CD14-positive monocyte (primary cell): Measurements from ENCODE around the gene GTF2F2. TPM values are rescaled to one million over a fixed set of nuclear protein-coding genes. Genes with fewer than 3 reads are reported as not detected.

ENCODE experiments used
- DNase-seq, 3 donors: peaks; one replicate each; pipeline ENCODE4 v3.0.0-alpha.2; 2011 to 2022
- H2AFZ ChIP-seq: 2 replicates; pipeline ENCODE4 v1.6.0; 2012; ENCODE audit warnings: mild to moderate bottlenecking, low read depth, low read length, inconsistent platforms; ENCODE audit not compliant: insufficient read depth, poor library complexity, severe bottlenecking
- H3K27ac ChIP-seq, 2 donors: 1 replicate in 1 of 2; 2 replicates in 1 of 2; pipeline ENCODE4 v1.5.1; 2012 to 2013; ENCODE audit warnings: low read length in 2 of 2, control low read depth in 1 of 2, inconsistent platforms in 1 of 2, low read depth in 1 of 2, mild to moderate bottlenecking in 1 of 2
- H3K27me3 ChIP-seq, 2 donors: one replicate each; pipeline versions ENCODE4 v1.6.0 to v1.6.1; 2011 to 2013; ENCODE audit warnings: low read length in 2 of 2; ENCODE audit not compliant: control insufficient read depth in 2 of 2, insufficient read depth in 2 of 2
- H3K36me3 ChIP-seq, 2 donors: replicated peaks in 1 of 2; 1 replicate in 1 of 2; 2 replicates in 1 of 2; pipeline versions ENCODE4 v1.5.1 to v1.6.1; 2012 to 2013; ENCODE audit warnings: low read length in 2 of 2, control low read depth in 1 of 2, inconsistent platforms in 1 of 2, mild to moderate bottlenecking in 1 of 2; ENCODE audit not compliant: insufficient read depth in 2 of 2, control insufficient read depth in 1 of 2
- H3K4me1 ChIP-seq, 2 donors: 1 replicate in 1 of 2; 2 replicates in 1 of 2; pipeline versions ENCODE4 v1.5.1 to v1.6.1; 2012 to 2013; ENCODE audit warnings: low read length in 2 of 2, control low read depth in 1 of 2, inconsistent platforms in 1 of 2, mild to moderate bottlenecking in 1 of 2, moderate library complexity in 1 of 2; ENCODE audit not compliant: insufficient read depth in 2 of 2, control insufficient read depth in 1 of 2
- H3K4me2 ChIP-seq: replicated peaks from 2 replicates; pipeline ENCODE3; 2012; ENCODE audit warnings: low read length, moderate library complexity, mild to moderate bottlenecking; ENCODE audit not compliant: poor library complexity, severe bottlenecking; ENCODE audit errors: extremely low read depth
- H3K4me3 ChIP-seq, 3 experiments: fragments of 200-600 bp in 1 of 3; sonication (generic) in 1 of 3; replicated peaks in 1 of 3; 1 replicate in 2 of 3; 2 replicates in 1 of 3; pipeline ENCODE4 v1.5.1; 2011 to 2013; ENCODE audit warnings: low read length in 3 of 3, mild to moderate bottlenecking in 3 of 3, control low read depth in 2 of 3, low read depth in 2 of 3, inconsistent platforms in 1 of 3, moderate library complexity in 1 of 3
- H3K79me2 ChIP-seq: 2 replicates; pipeline ENCODE4 v1.6.0; 2012; ENCODE audit warnings: mild to moderate bottlenecking, control low read depth, inconsistent platforms, low read length, moderate library complexity; ENCODE audit not compliant: insufficient read depth
- H3K9ac ChIP-seq: 2 replicates; pipeline ENCODE4 v1.6.0; 2017; ENCODE audit warnings: low read length, mild to moderate bottlenecking; ENCODE audit not compliant: insufficient read depth, poor library complexity, severe bottlenecking
- H3K9me3 ChIP-seq, 2 donors: replicated peaks in 1 of 2; 1 replicate in 1 of 2; 2 replicates in 1 of 2; pipeline versions ENCODE4 v1.5.1 to v1.6.1; 2012 to 2013; ENCODE audit warnings: low read length in 2 of 2, control low read depth in 1 of 2; ENCODE audit not compliant: control insufficient read depth in 1 of 2, insufficient read depth in 1 of 2
- H4K20me1 ChIP-seq: 2 replicates; pipeline ENCODE4 v1.6.0; 2012; ENCODE audit warnings: mild to moderate bottlenecking, low read length, control low read depth, moderate library complexity; ENCODE audit not compliant: insufficient read depth
- H3K27ac Mint-ChIP-seq, 7 donors: one replicate each; pipeline ENCODE4 v1.8.0; 2020; ENCODE audit warnings: mild to moderate bottlenecking in 7 of 7, mixed read lengths in 7 of 7, moderate library complexity in 6 of 7, inconsistent platforms in 2 of 7
- H3K27me3 Mint-ChIP-seq, 3 donors: one replicate each; pipeline ENCODE4 v1.8.0; 2021 to 2022; ENCODE audit warnings: low read depth in 3 of 3, mild to moderate bottlenecking in 3 of 3, mixed read lengths in 3 of 3, moderate library complexity in 3 of 3, inconsistent platforms in 1 of 3
- H3K36me3 Mint-ChIP-seq, 2 donors: one replicate each; pipeline ENCODE4 v1.8.0; 2020; ENCODE audit warnings: mixed read lengths in 2 of 2, inconsistent platforms in 1 of 2, mild to moderate bottlenecking in 1 of 2
- H3K4me1 Mint-ChIP-seq: one replicate; pipeline ENCODE4 v1.8.0; 2020; ENCODE audit warnings: mild to moderate bottlenecking, mixed read lengths
- H3K4me3 Mint-ChIP-seq, 2 donors: one replicate each; pipeline ENCODE4 v1.8.0; 2020; ENCODE audit warnings: mild to moderate bottlenecking in 2 of 2, mixed read lengths in 2 of 2, moderate library complexity in 1 of 2
- H3K9me3 Mint-ChIP-seq, 7 donors: one replicate each; pipeline ENCODE4 v1.8.0; 2020 to 2022; ENCODE audit warnings: mixed read lengths in 7 of 7, mild to moderate bottlenecking in 6 of 7, moderate library complexity in 6 of 7, inconsistent platforms in 2 of 7
- CTCF ChIP-seq: fragments of 200-600 bp; IDR thresholded peaks from one replicate; pipeline ENCODE4 v1.8.0; 2022; ENCODE audit warnings: antibody characterized with exemption, mild to moderate bottlenecking
- WGBS: methylation state at CpG from one replicate; pipeline ENCODE4 v1.1.5; 2013; ENCODE audit warnings: missing lambda C conversion rate; ENCODE audit not compliant: insufficient coverage; 5-methylcytosine and 5-hydroxymethylcytosine counted together
- intact Hi-C, 2 donors: fragments of 100-400 bp; cut with micrococcal nuclease; formaldehyde crosslinking; loops; one replicate each; pipeline versions ENCODE4 v1.15.0 to v1.15.1; 2023
- polyA plus RNA-seq, 3 donors: library from polyadenylated mRNA; depleted of rRNA in 1 of 3; unstranded in 2 of 3; stranded (reverse) in 1 of 3; fragments of 300-500 nt in 2 of 3; fragments of >200 nt in 1 of 3; fragmentation: Illumina TruSeq in 2 of 3; gene quantifications; 1 replicate in 2 of 3; 2 replicates in 1 of 3; pipeline ENCODE4 v1.2.3, GENCODE V29; 2012 to 2021

The GTF2F2 gene
- polyA plus RNA-seq, 3 donors: 8.1 to 10.4 (median 8.5) TPM

- no peak overlapping the region for H3K4me2 ChIP-seq
- DNase-seq: no peak
- Mint-ChIP-seq H3K4me1 (no peaks in the 10 kb centered on the region), H3K4me3 (no peak overlapping the region), H3K27ac (no peak overlapping the region), H3K27me3 (peaks cover 0 to 2% (median 0%) of the 10 kb centered on the region in 3 donors), H3K9me3 (peaks cover 0 to 2% (median 0%) of the 10 kb centered on the region in 7 donors), H3K36me3 (peaks cover 30 to 59% of the 10 kb centered on the region in 2 donors)
- H3K79me2 ChIP-seq: no peaks in the 10 kb centered on the region
- no peaks in the 10 kb centered on the region for H3K27me3 ChIP-seq
- H3K9ac ChIP-seq: no peak overlapping the region
- no peaks in the 10 kb centered on the region for H3K4me1 ChIP-seq
- H3K4me3 ChIP-seq: no peak overlapping the region
- peaks cover 0 to 37% of the 10 kb centered on the region in 2 donors for H3K36me3 ChIP-seq
- peaks cover 5% of the 10 kb centered on the region for H4K20me1 ChIP-seq
- no peak for TF ChIP-seq CTCF
- no peak overlapping the region for H3K27ac ChIP-seq
- no peak overlapping the region for H2AFZ ChIP-seq
- no peaks in the 10 kb centered on the region for H3K9me3 ChIP-seq
- intact Hi-C loops: no loop called here
Observed at GRCh38 chr13:45174478-45174877, 54.2 kb downstream of the GTF2F2 start.

- 100% methylated on average over 1 of the region's 3 CpGs for WGBS
- no peak overlapping the region for H3K4me3 Mint-ChIP-seq
- H3K36me3 Mint-ChIP-seq: peaks cover 26 to 52% of the 10 kb centered on the region in 2 donors
- H3K27me3 ChIP-seq: no peaks in the 10 kb centered on the region
- H3K27me3 Mint-ChIP-seq: peaks cover 0 to 3% (median 0%) of the 10 kb centered on the region in 3 donors
- H4K20me1 ChIP-seq: peaks cover 5% of the 10 kb centered on the region
- intact Hi-C loops: no loop called here
- H3K4me2 ChIP-seq: no peak overlapping the region
- H3K27ac Mint-ChIP-seq: peak overlapping the region in 1 of 7 donors; percentile 36
- no peak overlapping the region for H3K4me3 ChIP-seq
- H2AFZ ChIP-seq: no peak overlapping the region
- no peak for TF ChIP-seq CTCF
- no peaks in the 10 kb centered on the region for H3K9me3 ChIP-seq
- H3K36me3 ChIP-seq: peaks cover 2 to 28% of the 10 kb centered on the region in 2 donors
- H3K9ac ChIP-seq: no peak overlapping the region
- no peak overlapping the region for H3K27ac ChIP-seq
- DNase-seq: no peak
- no peaks in the 10 kb centered on the region for H3K4me1 ChIP-seq
- H3K9me3 Mint-ChIP-seq: peaks cover 0 to 2% (median 0%) of the 10 kb centered on the region in 7 donors
- no peaks in the 10 kb centered on the region for H3K79me2 ChIP-seq
- no peaks in the 10 kb centered on the region for H3K4me1 Mint-ChIP-seq
Observed at GRCh38 chr13:45178349-45179162, 58.2 kb downstream of the GTF2F2 start.
